Measurements from ENCODE around the gene PPRC1. TPM values are rescaled to one million over a fixed set of nuclear protein-coding genes. Genes with fewer than 3 reads are reported as not detected.
A peak's percentile ranks its signal among the peaks of the same experiment; 100 is the strongest.

The PPRC1 gene
- total RNA-seq (10 to 100 TPM; 11.7 to 20.4 (median 16.9) TPM), polyA plus RNA-seq (10 to 100 TPM; 26.4 to 31.2 TPM)

- H3K4me3 ChIP-seq: peak within 1 kb of the TSS; percentile 70 to 99 (median 97)
- H3K27me3 ChIP-seq: no peaks in the 10 kb centered on the region
- peak within 1 kb of the TSS; percentile 85 to 90 (median 88) for H3K27ac ChIP-seq
- H3K4me1 ChIP-seq: peaks cover 0 to 13% (median 11%) of the 10 kb centered on the region in 3 donors
- H3K36me3 ChIP-seq: no peaks in the 10 kb centered on the region
- no peaks in the 10 kb centered on the region for H3K9me3 ChIP-seq
- peak; percentile 93 to 97 (median 94) for ATAC-seq
- peak; percentile 82 to 93 (median 87) for TF ChIP-seq CTCF (IDR thresholded peaks at IDR 0.05)
- no peak for FAIRE-seq
- intact Hi-C loops (cut with DNase I): no loop called here
- peak; percentile 95 to 99 (median 98) for DNase-seq
- 0% methylated on average over 56 to 64 of the region's 64 CpGs for WGBS, 2 donors
Observed at GRCh38 chr10:102132563-102133372, at the start of gene PPRC1. PPRC1 (plus strand) TSS chr10:102133040; CDS start chr10:102133069, 29 bp downstream.

GRCh38 chr10:102083541-102083940 is 49.3 kb upstream of the PPRC1 start:
- no peaks in the 10 kb centered on the region for H3K27me3 ChIP-seq
- no peak for DNase-seq
- TF ChIP-seq CTCF (IDR thresholded peaks at IDR 0.05): no peak
- H3K4me1 ChIP-seq: no peaks in the 10 kb centered on the region
- no peak for FAIRE-seq
- no peak overlapping the region for H3K4me3 ChIP-seq
- no peaks in the 10 kb centered on the region for H3K9me3 ChIP-seq
- no peak overlapping the region for H3K27ac ChIP-seq
- ATAC-seq: no peak
- no peaks in the 10 kb centered on the region for H3K36me3 ChIP-seq
- intact Hi-C loops (cut with DNase I): no loop called here
- 88 to 94% methylated on average over 3 of the region's 3 CpGs for WGBS, 2 donors

GRCh38 chr10:102085336-102085735 is 47.5 kb upstream of the PPRC1 start:
- H3K27me3 ChIP-seq: no peaks in the 10 kb centered on the region
- H3K4me3 ChIP-seq: no peak overlapping the region
- intact Hi-C loops (cut with DNase I): no loop called here
- ATAC-seq (no peak), DNase-seq (no peak), FAIRE-seq (no peak)
- 81 to 88% methylated on average over 3 of the region's 3 CpGs for WGBS, 2 donors
- no peak for TF ChIP-seq CTCF (IDR thresholded peaks at IDR 0.05)
- no peaks in the 10 kb centered on the region for H3K4me1 ChIP-seq
- H3K9me3 ChIP-seq: no peaks in the 10 kb centered on the region
- H3K36me3 ChIP-seq: no peaks in the 10 kb centered on the region
- H3K27ac ChIP-seq: no peak overlapping the region

GRCh38 chr10:102086196-102086595 is 46.6 kb upstream of the PPRC1 start:
- Histone ChIP-seq H3K9me3 (no peaks in the 10 kb centered on the region), H3K36me3 (no peaks in the 10 kb centered on the region), H3K27ac (no peak overlapping the region), H3K4me3 (no peak overlapping the region), H3K4me1 (no peaks in the 10 kb centered on the region), H3K27me3 (no peaks in the 10 kb centered on the region)
- intact Hi-C loops (cut with DNase I): no loop called here
- TF ChIP-seq CTCF (IDR thresholded peaks at IDR 0.05): no peak
- FAIRE-seq: no peak
- WGBS, 2 donors: 89 to 95% methylated on average over 8 of the region's 8 CpGs
- DNase-seq: no peak
- ATAC-seq: no peak

GRCh38 chr10:102090772-102091171 is 42.1 kb upstream of the PPRC1 start:
- Histone ChIP-seq H3K27me3 (no peaks in the 10 kb centered on the region), H3K4me1 (no peaks in the 10 kb centered on the region), H3K9me3 (no peaks in the 10 kb centered on the region), H3K27ac (no peak overlapping the region), H3K4me3 (no peak overlapping the region), H3K36me3 (no peaks in the 10 kb centered on the region)
- no peak for TF ChIP-seq CTCF (IDR thresholded peaks at IDR 0.05)
- ATAC-seq (no peak), FAIRE-seq (no peak), DNase-seq (no peak)
- WGBS, 2 donors: 67 to 77% methylated on average over 2 of the region's 2 CpGs
- intact Hi-C loops (cut with DNase I): no loop called here

Data from pancreas (tissue), 10 donors.